Stimulated activated effector memory CD8-positive, alpha-beta T cell treated with anti-CD3 and anti-CD28 coated beads, Interleukin-12 subunit alpha, Interleukin-12 subunit beta, amount 100 ng/mL, for 72 hours (primary cell): ENCODE data around the gene THAP6.
"Not testable (repeated sequence)": the region's sequence is repeated elsewhere in the genome, so short reads cannot be mapped to it uniquely, and the experiment has no call there.

Experiments
- ATAC-seq: fragments of 150-1000 bp; cut with Tn5 transposase; 2 replicates; pipeline ENCODE4 v1.10.0; 2021
- DNase-seq, 2 donors: peaks; one replicate each; pipeline ENCODE4 v3.0.0; 2021 to 2022; ENCODE audit warnings: low spot score in 2 of 2
- H3K27ac Mint-ChIP-seq: one replicate; pipeline ENCODE4 v1.8.0; 2022; ENCODE audit warnings: mild to moderate bottlenecking, mixed read lengths
- H3K36me3 Mint-ChIP-seq: one replicate; pipeline ENCODE4 v1.8.0; 2022; ENCODE audit warnings: mild to moderate bottlenecking, mixed read lengths
- H3K4me1 Mint-ChIP-seq: one replicate; pipeline ENCODE4 v1.8.0; 2022; ENCODE audit warnings: mixed read lengths
- H3K4me3 Mint-ChIP-seq: one replicate; pipeline ENCODE4 v1.8.0; 2022; ENCODE audit warnings: mild to moderate bottlenecking, mixed read lengths
- H3K9me3 Mint-ChIP-seq: one replicate; pipeline ENCODE4 v1.8.0; 2022; ENCODE audit warnings: mixed read lengths

The THAP6 gene

DNA sequence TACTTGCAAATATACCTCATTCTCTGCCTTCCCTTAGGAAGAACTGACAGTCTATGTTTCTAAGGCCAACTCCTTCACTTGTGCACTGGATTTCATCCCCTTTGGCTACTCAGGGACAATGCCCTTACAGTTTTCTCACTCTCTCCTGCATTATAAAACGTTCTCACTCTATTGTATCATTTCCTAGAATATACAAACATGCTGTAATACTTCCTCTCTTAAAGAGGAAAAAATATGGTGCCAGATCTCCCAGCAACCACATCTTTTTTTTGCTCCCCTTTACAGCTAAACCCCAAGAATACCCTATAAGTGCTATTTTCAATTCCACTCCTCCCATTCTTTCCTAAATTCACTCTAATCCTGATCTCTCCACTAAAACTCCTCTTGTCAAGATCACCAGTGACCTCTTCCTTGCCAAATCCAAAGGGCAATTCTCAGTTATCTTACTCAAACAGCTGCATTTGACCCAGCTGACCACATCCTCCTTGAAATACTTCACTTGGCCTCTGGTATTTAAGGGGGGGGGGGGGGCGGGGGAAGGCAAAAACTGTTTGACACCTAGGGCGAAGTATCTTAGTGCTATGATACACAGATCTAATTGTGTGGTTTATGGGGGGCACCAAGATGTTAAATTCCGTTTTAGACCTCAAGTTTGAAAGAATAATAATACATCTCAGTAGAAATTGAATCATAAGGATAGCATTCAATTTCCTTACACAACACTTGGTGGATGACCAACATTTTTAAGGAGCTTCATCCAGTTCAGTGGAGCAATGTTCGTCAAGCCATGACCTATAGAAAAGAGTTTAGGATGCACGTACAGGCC, 1.7 kb upstream of the THAP6 start:
- H3K36me3 Mint-ChIP-seq = peaks cover 52% of the 10 kb centered on the region
- no peak overlapping the region for H3K27ac Mint-ChIP-seq
- H3K9me3 Mint-ChIP-seq = no peaks in the 10 kb centered on the region
- H3K4me1 Mint-ChIP-seq = peaks cover 29% of the 10 kb centered on the region
- H3K4me3 Mint-ChIP-seq = no peak overlapping the region
- ATAC-seq (no peak), DNase-seq (no peak)

DNA sequence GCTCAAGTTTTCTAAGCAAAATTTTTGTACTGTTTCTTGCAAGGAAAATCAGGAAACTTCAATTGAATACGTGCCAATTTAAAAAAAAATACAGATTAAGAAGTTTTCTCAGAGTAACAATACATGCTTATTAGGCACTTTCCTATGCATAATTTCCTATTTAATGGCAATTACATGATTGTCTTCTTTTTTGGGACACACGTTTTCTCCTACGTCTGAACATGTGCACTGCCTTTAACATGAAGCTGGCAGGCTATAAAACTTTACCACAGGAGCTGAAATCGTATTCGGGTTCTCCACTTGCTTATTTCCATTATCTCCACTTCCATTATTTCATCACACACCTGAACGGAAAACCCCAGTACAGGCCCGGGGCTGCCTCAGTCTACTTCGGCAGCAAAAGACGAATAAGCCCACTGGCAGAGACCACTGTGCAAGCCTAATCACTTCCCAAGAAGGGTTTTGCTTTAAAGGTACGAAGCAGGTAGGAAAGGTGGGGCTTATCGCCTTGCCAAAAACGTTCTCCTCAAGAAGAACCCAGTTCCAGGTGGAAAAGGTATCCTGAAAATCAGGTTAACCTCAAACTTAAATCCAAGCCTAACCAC, 645 bp upstream of the THAP6 start:
- Mint-ChIP-seq H3K36me3 (peaks cover 52% of the 10 kb centered on the region), H3K9me3 (no peaks in the 10 kb centered on the region), H3K4me3 (no peak overlapping the region), H3K4me1 (peaks cover 28% of the 10 kb centered on the region), H3K27ac (no peak overlapping the region)
- DNase-seq (no peak), ATAC-seq (no peak)

DNA sequence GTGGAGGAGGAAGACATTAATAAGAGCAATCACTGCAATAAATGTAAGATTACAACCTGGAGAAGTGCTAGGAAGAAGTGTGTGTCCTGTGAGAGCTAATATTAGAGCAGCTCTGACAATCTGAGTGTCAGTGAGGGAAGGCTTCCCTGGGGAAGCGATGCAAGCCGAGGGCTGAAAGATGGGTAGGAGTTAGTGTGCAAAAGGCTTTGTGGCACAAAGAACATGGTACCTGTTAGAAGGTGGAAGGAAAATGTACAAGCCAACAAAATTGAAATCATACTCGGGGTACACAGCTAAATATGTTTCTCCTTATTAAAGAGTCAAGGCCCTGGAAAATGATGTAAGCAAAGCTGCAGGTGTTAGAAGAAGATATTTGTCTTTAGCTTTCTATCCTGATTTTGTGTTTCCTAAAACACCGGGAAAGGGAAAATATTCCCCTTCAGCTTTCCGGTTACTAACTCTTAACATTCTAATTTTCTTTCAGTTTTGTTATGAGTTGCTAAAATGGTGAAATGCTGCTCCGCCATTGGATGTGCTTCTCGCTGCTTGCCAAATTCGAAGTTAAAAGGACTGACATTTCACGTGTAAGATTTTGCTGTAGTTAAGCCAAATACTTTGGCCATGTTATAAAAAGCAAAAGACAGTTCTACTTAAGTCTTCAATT, 808 bp downstream of the THAP6 start:
- ATAC-seq (no peak), DNase-seq (no peak)
- Mint-ChIP-seq H3K4me3 (no peak overlapping the region), H3K9me3 (no peaks in the 10 kb centered on the region), H3K4me1 (peaks cover 17% of the 10 kb centered on the region), H3K27ac (no peak overlapping the region), H3K36me3 (peaks cover 52% of the 10 kb centered on the region)

DNA sequence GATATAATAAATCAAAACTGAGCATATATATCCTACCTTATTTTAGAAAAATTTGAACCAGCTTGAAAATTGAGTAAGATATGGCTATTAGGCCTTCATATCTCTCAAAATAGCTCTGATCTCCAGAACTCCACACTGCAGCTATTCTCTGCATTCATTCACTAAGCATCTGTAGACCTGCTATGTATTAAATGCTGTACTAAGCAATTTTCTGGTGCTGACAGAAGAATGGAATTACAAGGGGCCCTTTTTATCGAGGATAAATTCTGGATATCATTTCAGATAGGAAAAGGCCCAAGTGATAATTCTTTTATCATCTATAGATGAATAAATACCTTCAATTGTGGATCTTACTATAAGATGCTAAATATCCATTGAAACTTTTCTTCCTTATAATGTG, 1.9 kb downstream of the THAP6 start:
- Mint-ChIP-seq H3K4me3 (no peak overlapping the region), H3K27ac (no peak overlapping the region), H3K9me3 (no peaks in the 10 kb centered on the region), H3K4me1 (peaks cover 18% of the 10 kb centered on the region), H3K36me3 (peaks cover 52% of the 10 kb centered on the region)
- DNase-seq (no peak), ATAC-seq (no peak)

DNA sequence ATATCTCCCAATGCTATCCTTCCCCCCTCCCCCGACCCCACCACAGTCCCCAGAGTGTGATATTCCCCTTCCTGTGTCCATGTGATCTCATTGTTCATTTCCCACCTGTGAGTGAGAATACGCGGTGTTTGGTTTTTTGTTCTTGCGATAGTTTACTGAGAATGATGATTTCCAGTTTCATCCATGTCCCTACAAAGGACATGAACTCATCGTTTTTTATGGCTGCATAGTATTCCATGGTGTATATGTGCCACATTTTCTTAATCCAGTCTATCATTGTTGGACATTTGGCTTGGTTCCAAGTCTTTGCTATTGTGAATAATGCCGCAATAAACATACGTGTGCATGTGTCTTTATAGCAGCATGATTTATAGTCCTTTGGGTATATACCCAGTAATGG, 5.2 kb downstream of the THAP6 start:
- H3K4me3 Mint-ChIP-seq, ATAC-seq, H3K9me3 Mint-ChIP-seq, H3K27ac Mint-ChIP-seq, DNase-seq: not testable (repeated sequence)
- Mint-ChIP-seq H3K36me3 (peaks cover 82% of the 10 kb centered on the region), H3K4me1 (peaks cover 19% of the 10 kb centered on the region)

DNA sequence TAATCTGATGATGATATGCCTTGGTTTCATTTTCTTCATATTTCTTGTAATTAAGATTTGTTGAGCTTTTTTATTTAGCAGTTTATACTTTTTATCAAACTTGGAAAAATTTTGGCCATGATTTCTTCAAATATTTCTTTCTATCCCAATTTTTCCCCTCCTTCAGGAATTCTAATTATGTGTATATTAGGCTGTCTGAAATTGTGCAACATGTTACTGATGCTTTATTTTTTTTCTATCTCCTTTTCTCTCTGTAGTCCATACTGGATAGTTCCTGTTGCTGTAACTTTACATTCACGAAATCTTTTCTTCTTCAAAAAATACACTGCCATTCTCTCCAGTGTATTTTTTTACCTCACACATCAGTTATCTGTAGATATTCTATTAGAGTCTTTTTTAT, 10.8 kb downstream of the THAP6 start:
- DNase-seq (no peak), ATAC-seq (no peak)
- Mint-ChIP-seq H3K4me3 (no peak overlapping the region), H3K9me3 (no peaks in the 10 kb centered on the region), H3K27ac (no peak overlapping the region), H3K4me1 (peaks cover 24% of the 10 kb centered on the region), H3K36me3 (peaks cover 88% of the 10 kb centered on the region)

DNA sequence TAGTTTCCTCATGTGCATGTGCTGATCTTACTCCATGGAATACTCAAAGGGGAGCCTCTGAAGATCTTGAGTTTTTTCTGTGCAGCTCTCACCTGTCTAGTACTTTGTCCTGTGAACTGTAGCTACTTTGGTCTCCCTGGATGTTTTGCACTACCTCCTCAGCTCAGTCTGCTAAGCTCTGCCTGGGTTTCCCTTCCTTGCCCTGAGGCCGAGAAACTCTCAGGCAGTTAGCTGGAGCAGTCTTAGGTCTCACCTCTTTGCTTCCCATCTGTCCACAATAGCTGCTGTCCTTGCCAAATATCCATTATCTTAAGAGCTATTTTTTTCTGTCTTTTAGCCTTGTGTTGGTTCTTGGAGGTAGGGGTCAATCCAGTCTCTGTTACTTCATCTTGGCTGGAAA, 11.6 kb downstream of the THAP6 start:
- Mint-ChIP-seq H3K4me1 (peaks cover 15% of the 10 kb centered on the region), H3K27ac (no peak overlapping the region), H3K4me3 (no peak overlapping the region), H3K9me3 (no peaks in the 10 kb centered on the region), H3K36me3 (peaks cover 86% of the 10 kb centered on the region)
- ATAC-seq (no peak), DNase-seq (no peak)

DNA sequence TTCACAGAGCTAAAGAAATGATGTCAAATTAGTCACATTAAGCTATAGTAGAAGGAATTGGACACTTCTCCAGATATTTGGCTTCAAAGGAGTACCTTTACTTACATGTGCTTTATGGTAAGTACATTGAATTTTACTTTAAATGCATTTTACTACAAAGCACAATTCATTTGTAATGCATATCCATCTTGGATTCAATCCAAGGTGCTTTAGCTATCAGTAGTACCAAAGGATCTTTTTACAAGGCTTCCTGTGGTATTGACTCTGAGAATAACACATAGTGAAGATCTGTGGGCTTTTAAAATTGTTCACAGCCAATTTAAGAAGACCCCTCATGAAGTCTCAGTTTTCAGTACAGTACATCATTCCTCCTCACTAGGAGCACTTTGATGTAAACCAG, 13.2 kb downstream of the THAP6 start:
- Mint-ChIP-seq H3K4me3 (no peak overlapping the region), H3K27ac (no peak overlapping the region), H3K36me3 (peaks cover 80% of the 10 kb centered on the region), H3K4me1 (peaks cover 12% of the 10 kb centered on the region), H3K9me3 (peaks cover 4% of the 10 kb centered on the region)
- no peak for ATAC-seq
- no peak for DNase-seq

DNA sequence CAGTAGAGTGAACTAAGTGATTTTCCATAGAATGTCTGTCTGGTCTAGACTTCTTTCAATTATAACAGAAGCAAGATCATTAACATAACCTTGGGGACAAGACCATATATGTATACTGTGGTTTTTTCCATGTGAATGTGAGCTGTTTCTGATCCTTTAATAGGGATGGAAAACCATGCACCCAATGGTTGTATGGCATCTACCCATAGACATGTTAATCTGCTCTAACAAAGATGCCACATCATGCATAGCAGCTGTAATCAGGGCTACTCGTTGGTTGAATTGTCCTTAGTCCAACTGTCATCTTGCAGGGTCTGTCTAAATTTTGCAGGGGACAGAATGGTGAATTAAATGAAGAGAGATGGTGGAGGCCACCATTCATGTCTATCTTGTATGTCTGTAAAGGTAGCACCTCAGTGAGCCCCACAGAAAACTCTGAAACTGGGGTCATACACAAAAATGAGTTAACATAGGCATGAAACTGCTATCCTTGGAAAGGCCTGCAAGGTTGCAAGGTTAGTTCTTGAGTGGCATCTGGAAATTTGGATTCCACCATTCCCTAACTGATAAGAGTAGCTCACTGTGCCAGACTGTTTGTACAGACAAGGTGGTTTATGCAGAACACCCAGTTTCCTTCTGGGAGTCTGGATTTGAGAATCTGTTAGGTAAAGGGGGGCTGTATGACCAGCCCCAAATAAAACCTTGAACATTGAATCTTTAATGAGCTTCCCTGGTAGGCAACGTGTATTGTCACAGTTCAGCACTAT, 16.5 kb downstream of the THAP6 start:
- peaks cover 47% of the 10 kb centered on the region for H3K36me3 Mint-ChIP-seq
- H3K9me3 Mint-ChIP-seq = peaks cover 10% of the 10 kb centered on the region

DNA sequence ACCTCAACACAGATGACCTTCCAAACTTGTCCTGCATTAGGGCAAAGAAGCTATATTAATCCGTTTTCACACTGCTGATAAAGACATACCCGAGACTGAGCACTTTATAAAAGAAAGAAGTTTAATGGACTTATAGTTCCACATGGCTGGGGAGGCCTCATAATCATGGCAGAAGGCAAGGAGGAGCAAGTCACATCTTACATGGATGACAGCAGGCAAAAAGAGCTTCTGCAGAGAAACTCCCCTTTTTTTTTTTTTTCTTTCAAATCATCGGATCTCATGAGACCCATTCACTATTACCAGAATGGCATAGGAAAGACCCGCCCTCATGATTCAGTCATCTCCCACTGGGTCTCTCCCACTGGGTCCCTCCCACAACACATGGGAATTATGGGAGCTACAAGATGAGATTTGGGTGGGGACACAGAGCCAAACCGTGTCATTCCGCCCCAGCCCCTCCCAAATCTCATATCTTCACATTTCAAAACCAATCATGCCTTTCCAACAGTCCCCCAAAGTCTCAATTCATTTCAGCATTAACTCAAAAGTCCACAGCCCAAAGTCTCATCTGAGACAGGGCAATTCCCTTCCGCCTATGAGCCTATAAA, 17.4 kb downstream of the THAP6 start:
- H3K36me3 Mint-ChIP-seq = peaks cover 38% of the 10 kb centered on the region
- H3K9me3 Mint-ChIP-seq = peaks cover 10% of the 10 kb centered on the region
- H3K4me3 Mint-ChIP-seq, ATAC-seq, H3K4me1 Mint-ChIP-seq, H3K27ac Mint-ChIP-seq, DNase-seq: not testable (repeated sequence)

More for the DNA sequence above, 16.5 kb downstream of the THAP6 start:
- no peak overlapping the region for H3K27ac Mint-ChIP-seq
- no peak overlapping the region for H3K4me3 Mint-ChIP-seq
- DNase-seq = no peak
- ATAC-seq = no peak
- peaks cover 4% of the 10 kb centered on the region for H3K4me1 Mint-ChIP-seq

DNA sequence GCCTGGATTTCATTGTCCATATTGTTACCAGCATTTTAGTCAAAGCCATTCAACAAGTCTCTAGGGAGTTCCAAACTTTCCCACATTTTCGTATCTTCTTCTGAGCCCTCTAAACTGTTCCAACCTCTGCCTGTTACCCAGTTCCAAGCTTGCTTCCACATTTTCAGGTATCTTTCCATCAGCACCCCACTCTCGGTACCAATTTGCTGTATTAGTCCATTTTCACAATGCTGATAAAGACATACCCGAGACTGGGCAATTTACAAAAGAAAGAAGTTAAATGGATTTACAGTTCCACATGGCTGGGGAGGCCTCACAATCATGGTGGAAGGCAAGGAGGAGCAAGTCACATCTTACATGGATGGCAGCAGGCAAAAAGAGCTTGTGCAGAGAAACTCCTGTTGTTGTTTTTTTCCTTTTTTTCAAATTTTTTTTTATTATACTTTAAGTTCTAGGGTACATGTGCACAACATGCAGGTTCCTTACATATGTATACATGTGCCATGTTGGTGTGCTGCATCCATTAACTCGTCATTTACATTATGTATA, 19.1 kb downstream of the THAP6 start:
- Mint-ChIP-seq H3K9me3 (peaks cover 10% of the 10 kb centered on the region), H3K36me3 (peaks cover 21% of the 10 kb centered on the region)
- not testable (repeated sequence) for DNase-seq, H3K27ac Mint-ChIP-seq, ATAC-seq, H3K4me1 Mint-ChIP-seq, H3K4me3 Mint-ChIP-seq

DNA sequence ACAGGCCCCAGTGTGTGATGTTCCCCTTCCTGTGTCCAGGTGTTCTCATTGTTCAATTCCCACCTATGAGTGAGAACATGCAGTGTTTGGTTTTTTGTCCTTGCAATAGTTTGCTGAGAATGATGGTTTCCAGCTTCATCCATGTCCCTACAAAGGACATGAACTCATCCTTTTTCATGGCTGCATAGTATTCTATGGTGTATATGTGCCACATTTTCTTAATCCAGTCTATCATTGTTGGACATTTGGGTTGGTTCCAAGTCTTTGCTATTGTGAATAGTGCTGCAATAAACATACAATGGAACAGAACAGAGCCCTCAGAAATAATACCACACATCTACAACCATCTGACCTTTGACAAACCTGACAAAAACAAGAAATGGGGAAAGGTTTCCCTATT, 19.7 kb downstream of the THAP6 start:
- Mint-ChIP-seq H3K36me3 (peaks cover 16% of the 10 kb centered on the region), H3K9me3 (peaks cover 10% of the 10 kb centered on the region)
- not testable (repeated sequence) for H3K4me1 Mint-ChIP-seq, H3K27ac Mint-ChIP-seq, H3K4me3 Mint-ChIP-seq, ATAC-seq, DNase-seq

DNA sequence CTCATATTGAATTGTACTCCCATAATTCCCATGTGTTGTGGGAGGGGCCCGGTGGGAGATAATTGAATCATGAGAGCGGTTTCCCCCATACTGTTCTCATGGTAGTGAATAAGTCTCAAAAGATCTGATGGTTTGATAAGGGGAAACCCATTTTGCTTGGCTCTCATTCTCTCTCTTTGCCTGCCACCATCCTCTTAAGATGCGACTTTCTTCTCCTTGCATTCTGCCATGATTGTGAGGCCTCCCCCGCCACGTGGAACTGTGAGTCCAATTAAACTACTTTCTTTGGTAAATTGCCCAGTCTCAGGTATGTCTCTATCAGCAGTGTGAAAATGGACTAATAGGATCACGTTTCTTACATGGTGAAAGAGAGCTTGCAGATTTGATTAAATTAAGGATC, 23.0 kb downstream of the THAP6 start:
- not testable (repeated sequence) for H3K4me3 Mint-ChIP-seq, H3K36me3 Mint-ChIP-seq, DNase-seq, H3K27ac Mint-ChIP-seq, H3K9me3 Mint-ChIP-seq, H3K4me1 Mint-ChIP-seq, ATAC-seq

DNA sequence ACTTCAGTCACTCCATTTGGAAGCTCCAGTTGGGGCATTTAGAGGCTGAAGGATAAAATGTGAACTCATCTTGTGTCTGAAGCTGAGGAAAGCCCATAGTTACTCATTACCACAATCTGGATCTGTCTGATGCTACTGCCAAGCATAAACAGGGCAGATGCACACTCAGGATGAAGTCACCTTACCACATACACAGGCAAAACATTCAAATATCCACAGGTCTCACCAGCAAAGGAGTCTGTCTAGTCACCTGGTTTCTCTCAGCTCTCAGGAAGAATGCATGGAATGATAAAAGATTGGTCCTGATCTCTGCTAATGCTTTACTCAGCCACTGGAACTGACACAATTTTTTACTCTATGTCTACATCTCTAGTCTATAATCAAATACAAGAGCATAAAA, 28.6 kb downstream of the THAP6 start:
- Mint-ChIP-seq H3K4me1 (peaks cover 5% of the 10 kb centered on the region), H3K4me3 (no peak overlapping the region), H3K36me3 (peaks cover 8% of the 10 kb centered on the region), H3K9me3 (no peaks in the 10 kb centered on the region), H3K27ac (peak overlapping the region; percentile 48)
- DNase-seq (no peak), ATAC-seq (peak; percentile 97)
